Ectodermal cell (in vitro differentiated cells): ENCODE results near the gene VILL.

ENCODE experiments used
- H3K27ac ChIP-seq: 2 replicates; pipeline ENCODE4 v1.7.0; 2013; ENCODE audit warnings: mild to moderate bottlenecking, low read depth, low read length; ENCODE audit not compliant: insufficient read depth, poor library complexity, severe bottlenecking
- H3K27me3 ChIP-seq: 2 replicates; pipeline ENCODE4 v1.7.0; 2013; ENCODE audit warnings: mild to moderate bottlenecking, low read length; ENCODE audit not compliant: insufficient read depth, control insufficient read depth, poor library complexity, severe bottlenecking
- H3K36me3 ChIP-seq: one replicate; pipeline ENCODE4 v1.7.0; 2013; ENCODE audit warnings: low read length; ENCODE audit not compliant: control insufficient read depth, insufficient read depth
- H3K4me1 ChIP-seq: one replicate; pipeline ENCODE4 v1.7.0; 2013; ENCODE audit warnings: low read length; ENCODE audit not compliant: control insufficient read depth, insufficient read depth
- H3K4me3 ChIP-seq: 2 replicates; pipeline ENCODE4 v1.7.0; 2013; ENCODE audit warnings: low read depth, low read length, control low read depth; ENCODE audit not compliant: insufficient read depth
- H3K9me3 ChIP-seq: 2 replicates; pipeline ENCODE4 v1.7.0; 2013; ENCODE audit warnings: mild to moderate bottlenecking, low read length, moderate library complexity; ENCODE audit not compliant: control insufficient read depth
- WGBS, 2 experiments: methylation state at CpG; one replicate each; pipeline ENCODE4 v1.1.7; 2013; ENCODE audit warnings: missing lambda C conversion rate in 2 of 2; 5-methylcytosine and 5-hydroxymethylcytosine counted together

The VILL gene

DNA sequence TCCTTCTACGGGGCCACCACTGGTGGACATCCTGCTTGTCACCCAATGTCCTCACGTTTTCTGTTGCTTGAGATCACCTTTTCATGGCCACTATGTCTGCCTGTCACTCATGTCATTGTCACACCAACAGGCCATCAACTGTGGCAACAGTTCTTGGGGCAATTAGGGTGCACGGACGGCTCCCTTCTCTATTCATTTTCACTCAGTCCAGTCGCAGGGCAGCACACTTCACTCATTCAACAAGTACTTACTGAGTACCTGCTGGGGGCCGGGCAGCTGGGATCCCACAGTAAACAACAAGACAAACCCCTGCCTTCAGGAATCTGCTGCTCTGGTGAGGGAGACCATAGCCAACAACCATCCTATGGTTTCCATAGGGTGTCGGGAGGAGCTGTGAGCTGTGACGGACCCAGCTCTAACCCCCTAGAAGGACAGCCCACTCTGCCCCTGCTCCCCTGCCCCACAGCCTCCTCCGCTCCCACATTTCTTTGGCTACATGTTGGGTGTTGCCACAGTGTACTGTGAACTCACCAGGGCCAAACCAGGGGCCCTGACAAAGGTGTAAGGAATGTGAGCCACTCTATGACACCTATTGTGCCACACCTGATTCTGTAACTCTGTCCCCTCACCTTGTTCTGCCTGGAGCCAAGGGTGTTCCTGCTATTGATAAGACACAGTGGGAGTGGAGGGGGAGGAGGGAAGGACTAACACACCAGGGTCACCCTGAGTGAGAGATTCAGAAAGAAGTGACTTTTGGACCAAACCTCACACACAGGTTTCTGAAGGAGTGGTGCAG lies 1.9 kb downstream of the VILL start:
- Histone ChIP-seq H3K4me1 (no peaks in the 10 kb centered on the region), H3K27ac (no peak overlapping the region), H3K27me3 (peaks cover 4% of the 10 kb centered on the region), H3K4me3 (no peak overlapping the region), H3K9me3 (no peaks in the 10 kb centered on the region), H3K36me3 (no peaks in the 10 kb centered on the region)
- 89 to 90% methylated on average over 9 of the region's 9 CpGs for WGBS, 2 experiments

- WGBS, 2 experiments, result 92 to 94% methylated on average over 8 of the region's 8 CpGs
- Histone ChIP-seq H3K27me3 (peaks cover 7% of the 10 kb centered on the region), H3K36me3 (no peaks in the 10 kb centered on the region), H3K4me1 (no peaks in the 10 kb centered on the region), H3K4me3 (no peak overlapping the region), H3K27ac (no peak overlapping the region), H3K9me3 (no peaks in the 10 kb centered on the region)
Observed at GRCh38 chr3:37993067-37993455, 2.5 kb downstream of the VILL start.

DNA sequence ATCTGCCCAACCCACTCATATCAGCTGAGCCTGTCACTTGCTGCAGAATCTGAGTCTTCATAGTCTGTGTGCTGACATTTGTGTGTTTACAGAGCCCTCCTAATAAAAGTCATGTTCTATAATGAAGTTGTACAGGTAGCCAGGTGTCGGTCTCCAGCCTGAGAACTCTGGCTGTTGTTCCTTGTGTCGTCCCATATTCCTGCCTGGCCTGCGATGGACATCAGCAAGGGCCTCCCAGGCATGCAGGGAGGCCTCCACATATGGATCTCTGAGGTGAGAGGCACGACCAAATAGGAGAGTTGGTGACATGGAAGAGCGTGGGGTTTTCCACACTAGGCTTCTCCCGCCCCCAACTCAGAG lies 2.9 kb downstream of the VILL start:
- H3K4me1 ChIP-seq, result no peaks in the 10 kb centered on the region
- no peaks in the 10 kb centered on the region for H3K9me3 ChIP-seq
- H3K36me3 ChIP-seq, result no peaks in the 10 kb centered on the region
- no peak overlapping the region for H3K4me3 ChIP-seq
- WGBS, 2 experiments, result 88 to 89% methylated on average over 6 of the region's 6 CpGs
- H3K27ac ChIP-seq, result no peak overlapping the region
- peaks cover 10% of the 10 kb centered on the region for H3K27me3 ChIP-seq

- H3K27me3 ChIP-seq, result peaks cover 13% of the 10 kb centered on the region
- peak overlapping the region; percentile 42 for H3K4me3 ChIP-seq
- no peaks in the 10 kb centered on the region for H3K36me3 ChIP-seq
- H3K4me1 ChIP-seq, result no peaks in the 10 kb centered on the region
- no peak overlapping the region for H3K27ac ChIP-seq
- 36 to 43% methylated on average over 49 of the region's 49 CpGs for WGBS, 2 experiments
- H3K9me3 ChIP-seq, result no peaks in the 10 kb centered on the region
Observed at GRCh38 chr3:37993820-37994638, 3.4 kb downstream of the VILL start.

GRCh38 chr3:37994639-37994972 lies 4.0 kb downstream of the VILL start:
- 71 to 73% methylated on average over 1 of the region's 2 CpGs for WGBS, 2 experiments
- Histone ChIP-seq H3K9me3 (no peaks in the 10 kb centered on the region), H3K27ac (no peak overlapping the region), H3K4me1 (no peaks in the 10 kb centered on the region), H3K36me3 (no peaks in the 10 kb centered on the region), H3K27me3 (peaks cover 13% of the 10 kb centered on the region), H3K4me3 (peak overlapping the region; percentile 42)

DNA sequence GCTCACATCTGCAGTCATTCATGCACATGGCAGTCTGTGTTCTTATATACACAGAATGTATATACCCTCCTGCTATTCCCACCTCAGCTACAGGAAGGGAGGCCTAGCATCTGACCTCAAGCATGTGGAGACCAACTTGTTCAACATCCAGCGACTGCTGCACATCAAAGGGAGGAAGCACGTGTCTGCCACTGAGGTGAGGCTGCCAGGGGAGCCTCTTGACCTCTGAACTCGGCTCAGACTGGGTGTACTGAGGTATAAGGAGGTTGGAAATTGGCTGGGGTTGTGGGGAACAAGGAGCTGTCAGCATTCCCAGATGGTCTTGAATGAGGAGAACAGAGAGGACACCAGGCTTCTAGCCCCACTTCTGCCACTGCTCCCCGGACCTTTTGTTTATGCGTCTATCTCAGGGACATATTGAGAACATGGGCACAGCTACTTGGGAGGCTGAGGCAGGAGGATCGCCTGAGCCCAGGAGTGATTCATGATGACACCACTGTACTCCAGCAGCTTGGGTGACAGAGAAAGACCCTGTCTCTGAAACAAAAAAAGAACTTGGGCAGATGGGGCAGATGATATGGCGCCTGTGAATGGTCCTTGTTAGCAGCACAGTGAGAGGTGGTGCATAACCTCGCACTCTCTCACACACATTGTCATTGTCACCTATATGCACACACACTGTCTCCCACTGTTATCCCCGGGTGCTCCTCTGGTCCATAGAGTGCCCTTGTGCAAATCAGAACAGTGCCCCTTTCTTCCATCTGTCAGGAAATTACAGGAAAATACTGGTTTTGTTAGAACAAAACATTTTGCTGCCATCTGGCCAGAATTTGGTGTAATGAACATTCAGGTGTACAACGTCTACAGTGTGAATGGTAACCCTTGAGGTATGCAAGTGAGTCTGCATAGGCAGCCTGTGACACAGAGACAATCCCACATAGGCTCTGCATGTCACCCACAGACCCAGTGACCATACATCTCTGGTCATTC lies 5.4 kb downstream of the VILL start:
- 92 to 93% methylated on average over 10 of the region's 10 CpGs for WGBS, 2 experiments
- Histone ChIP-seq H3K27ac (no peak overlapping the region), H3K4me3 (no peak overlapping the region)

DNA sequence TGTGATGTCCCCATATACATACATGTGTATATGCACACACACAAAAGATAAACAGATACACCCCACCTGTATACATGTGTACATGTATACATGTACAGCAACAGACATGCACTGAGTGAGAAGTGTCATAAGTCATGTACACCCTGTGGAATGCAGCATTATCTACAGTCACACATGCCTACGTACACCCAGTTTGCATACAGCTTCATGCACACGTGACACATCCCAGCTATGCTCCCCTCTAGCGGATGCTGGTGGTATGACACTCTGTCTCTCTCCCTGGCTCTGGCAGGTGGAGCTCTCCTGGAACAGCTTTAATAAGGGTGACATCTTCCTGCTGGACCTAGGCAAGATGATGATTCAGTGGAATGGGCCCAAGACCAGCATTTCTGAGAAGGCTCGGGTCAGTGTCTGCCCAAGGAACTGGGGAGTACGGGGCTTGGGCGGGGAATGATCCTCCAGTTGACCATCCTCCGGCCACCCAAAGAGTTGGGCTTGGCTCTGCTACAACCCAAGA lies 6.3 kb downstream of the VILL start:
- Histone ChIP-seq H3K36me3 (no peaks in the 10 kb centered on the region), H3K4me3 (no peak overlapping the region), H3K27me3 (peaks cover 13% of the 10 kb centered on the region), H3K27ac (no peak overlapping the region), H3K4me1 (no peaks in the 10 kb centered on the region), H3K9me3 (no peaks in the 10 kb centered on the region)
- WGBS, 2 experiments, result 51 to 52% methylated on average over 7 of the region's 7 CpGs

More for the DNA sequence above, 5.4 kb downstream of the VILL start:
- Histone ChIP-seq H3K36me3 (no peaks in the 10 kb centered on the region), H3K9me3 (no peaks in the 10 kb centered on the region), H3K4me1 (no peaks in the 10 kb centered on the region), H3K27me3 (peaks cover 13% of the 10 kb centered on the region)

- 96 to 97% methylated on average over 10 of the region's 10 CpGs for WGBS, 2 experiments
Observed at GRCh38 chr3:37997342-37997741, 6.8 kb downstream of the VILL start.

DNA sequence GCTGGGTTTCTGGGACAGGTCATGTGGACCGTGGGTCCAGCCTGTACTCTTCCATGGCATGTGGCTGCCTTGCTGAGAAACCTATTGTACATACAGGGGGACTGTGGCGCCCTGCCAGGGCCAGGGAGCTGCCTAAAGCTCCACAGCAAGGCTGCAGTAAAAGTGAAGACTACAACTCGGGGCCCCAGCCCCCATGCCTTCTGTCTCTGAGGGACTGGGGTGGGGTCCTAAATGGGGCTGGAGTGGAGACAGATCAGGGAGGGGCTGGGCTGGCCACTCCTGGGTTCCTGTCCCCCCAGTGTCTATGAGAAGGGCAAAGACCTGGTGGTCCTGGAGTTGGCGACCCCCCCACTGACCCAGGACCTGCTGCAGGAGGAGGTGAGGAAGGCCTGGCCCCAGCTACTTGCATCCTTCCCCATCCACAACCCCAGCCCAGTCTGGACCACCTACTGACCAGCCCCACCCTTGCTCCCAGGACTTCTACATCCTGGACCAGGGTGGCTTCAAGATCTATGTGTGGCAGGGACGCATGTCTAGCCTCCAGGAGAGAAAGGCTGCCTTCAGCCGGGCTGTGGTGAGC lies 7.3 kb downstream of the VILL start:
- H3K36me3 ChIP-seq, result no peaks in the 10 kb centered on the region
- no peaks in the 10 kb centered on the region for H3K4me1 ChIP-seq
- no peak overlapping the region for H3K27ac ChIP-seq
- WGBS, 2 experiments, result 87 to 88% methylated on average over 6 of the region's 6 CpGs
- H3K9me3 ChIP-seq, result no peaks in the 10 kb centered on the region
- peaks cover 13% of the 10 kb centered on the region for H3K27me3 ChIP-seq
- H3K4me3 ChIP-seq, result no peak overlapping the region

More at GRCh38 chr3:37997342-37997741, 6.8 kb downstream of the VILL start:
- no peak overlapping the region for H3K27ac ChIP-seq
- H3K27me3 ChIP-seq, result peaks cover 13% of the 10 kb centered on the region
- no peaks in the 10 kb centered on the region for H3K9me3 ChIP-seq
- H3K4me1 ChIP-seq, result no peaks in the 10 kb centered on the region
- H3K36me3 ChIP-seq, result no peaks in the 10 kb centered on the region
- H3K4me3 ChIP-seq, result no peak overlapping the region
